IMR-90 (cell line): ENCODE results near the gene VTN. TPM values are rescaled to one million over a fixed set of nuclear protein-coding genes. Genes with fewer than 3 reads are reported as not detected.

Source experiments
- ATAC-seq: fragments of 200-7000 bp; cut with Tn5 transposase; 2 replicates; pipeline ENCODE4 v1.9.1; 2020; ENCODE audit warnings: low read depth, mild to moderate bottlenecking, moderate library complexity
- BruUV-seq: library from RNA; stranded (reverse); fragments of 400-500 nt; replicated peaks from 2 replicates; lab custom pipeline; 2021; lab: Mats Ljungman, UMichigan
- CTCF ChIA-PET: fragments of 300-600 bp; formaldehyde crosslinking; extraction: SDS; loops from one replicate; lab custom pipeline; 2021; ENCODE audit warnings: antibody characterized with exemption; lab: Yijun Ruan, JAX
- POLR2A ChIA-PET: fragments of 300-600 bp; sonication (Branson Sonifier 250); formaldehyde crosslinking; loops from one replicate; lab custom pipeline; 2022; ENCODE audit warnings: antibody characterized with exemption; ENCODE audit not compliant: unreplicated experiment; lab: Charles Lee
- DNase-seq: peaks from one replicate; pipeline ENCODE4 v3.0.0; 2013
- H2AFZ ChIP-seq: replicated peaks from 2 replicates; pipeline ENCODE3; 2013; ENCODE audit warnings: low read length, mild to moderate bottlenecking; ENCODE audit not compliant: poor library complexity
- H2AK5ac ChIP-seq: 2 replicates; pipeline ENCODE4 v1.6.1; 2013; ENCODE audit warnings: low read depth, low read length, inconsistent platforms
- H2AK9ac ChIP-seq: replicated peaks from 2 replicates; pipeline ENCODE3; 2013; ENCODE audit warnings: mild to moderate bottlenecking, low read depth, low read length, moderate library complexity; ENCODE audit not compliant: poor library complexity
- H2BK120ac ChIP-seq: 2 replicates; pipeline ENCODE4 v1.6.1; 2013; ENCODE audit warnings: low read depth, low read length, inconsistent platforms
- H2BK15ac ChIP-seq: 3 replicates; pipeline ENCODE4 v1.6.1; 2013; ENCODE audit warnings: low read depth, low read length, inconsistent platforms
- H2BK20ac ChIP-seq: 2 replicates; pipeline ENCODE4 v1.6.1; 2013; ENCODE audit warnings: low read depth, mild to moderate bottlenecking, inconsistent platforms, low read length, moderate library complexity
- H2BK5ac ChIP-seq: 2 replicates; pipeline ENCODE4 v1.6.1; 2013; ENCODE audit warnings: mild to moderate bottlenecking, low read depth, low read length, inconsistent platforms; ENCODE audit not compliant: poor library complexity, severe bottlenecking
- H3K14ac ChIP-seq: replicated peaks from 2 replicates; pipeline ENCODE4 v1.6.1; 2013; ENCODE audit warnings: low read depth, low read length, inconsistent platforms
- H3K18ac ChIP-seq: 2 replicates; pipeline ENCODE4 v1.6.1; 2013; ENCODE audit warnings: low read depth, low read length, control low read depth
- H3K23ac ChIP-seq: 2 replicates; pipeline ENCODE4 v1.6.1; 2013; ENCODE audit warnings: low read depth, low read length, inconsistent platforms
- H3K27ac ChIP-seq: 2 replicates; pipeline ENCODE4 v1.5.1; 2013; ENCODE audit warnings: mild to moderate bottlenecking, control low read depth, low read length; ENCODE audit not compliant: insufficient read depth
- H3K27me3 ChIP-seq: 2 replicates; pipeline ENCODE4 v1.6.1; 2013; ENCODE audit warnings: low read length; ENCODE audit not compliant: control insufficient read depth, insufficient read depth
- H3K36me3 ChIP-seq: 2 replicates; pipeline ENCODE4 v1.6.1; 2013; ENCODE audit warnings: low read length, mixed read lengths; ENCODE audit not compliant: control insufficient read depth, insufficient read depth
- H3K4ac ChIP-seq: 2 replicates; pipeline ENCODE4 v1.6.1; 2013; ENCODE audit warnings: low read depth, low read length, inconsistent platforms
- H3K4me1 ChIP-seq: 2 replicates; pipeline ENCODE4 v1.6.1; 2013; ENCODE audit warnings: low read length, mixed read lengths; ENCODE audit not compliant: control insufficient read depth, insufficient read depth
- H3K4me2 ChIP-seq: 2 replicates; pipeline ENCODE4 v1.6.1; 2013; ENCODE audit warnings: low read depth, mild to moderate bottlenecking, control low read depth, low read length, moderate library complexity
- H3K4me3 ChIP-seq: 2 replicates; pipeline ENCODE4 v1.5.1; 2013; ENCODE audit warnings: low read depth, mild to moderate bottlenecking, control low read depth, low read length, moderate library complexity; ENCODE audit not compliant: insufficient read depth
- H3K56ac ChIP-seq: 2 replicates; pipeline ENCODE4 v1.6.1; 2013; ENCODE audit warnings: low read length, inconsistent platforms; ENCODE audit not compliant: insufficient read depth; ENCODE audit errors: extremely low read depth
- H3K79me1 ChIP-seq, 2 experiments: 2 replicates each; pipeline ENCODE4 v1.6.1; 2013; ENCODE audit warnings: low read length in 2 of 2, inconsistent platforms in 1 of 2, low read depth in 1 of 2
- H3K9ac ChIP-seq: 2 replicates; pipeline ENCODE4 v1.6.1; 2013; ENCODE audit warnings: low read depth, low read length, control low read depth
- H3K9me1 ChIP-seq: 2 replicates; pipeline ENCODE4 v1.6.1; 2013; ENCODE audit warnings: low read length, inconsistent platforms; ENCODE audit not compliant: insufficient read depth
- H3K9me3 ChIP-seq: 2 replicates; pipeline ENCODE4 v1.6.1; 2013; ENCODE audit warnings: low read length; ENCODE audit not compliant: control insufficient read depth, insufficient read depth
- H4K20me1 ChIP-seq: 2 replicates; pipeline ENCODE4 v1.6.1; 2013; ENCODE audit warnings: low read length, inconsistent platforms; ENCODE audit not compliant: insufficient read depth
- H4K5ac ChIP-seq: 2 replicates; pipeline ENCODE4 v1.6.1; 2013; ENCODE audit warnings: mild to moderate bottlenecking, low read depth, low read length, control low read depth
- H4K8ac ChIP-seq, 2 experiments: 2 replicates each; pipeline ENCODE4 v1.6.1; 2013; ENCODE audit warnings: low read depth in 2 of 2, low read length in 2 of 2, control low read depth in 1 of 2, inconsistent platforms in 1 of 2
- H4K91ac ChIP-seq: 2 replicates; pipeline ENCODE4 v1.6.1; 2013; ENCODE audit warnings: low read depth, low read length, inconsistent platforms; ENCODE audit not compliant: insufficient read depth
- BHLHE40 ChIP-seq: fragments of 150-350 bp; IDR thresholded peaks from 2 replicates; pipeline ENCODE4 v1.6.1; 2016; ENCODE audit warnings: mild to moderate bottlenecking, low read depth, low read length
- CEBPB ChIP-seq: IDR thresholded peaks from 2 replicates; pipeline ENCODE4 v1.6.1; 2012; ENCODE audit warnings: low read depth, low read length, improper control_type of control experiment
- CHD1 ChIP-seq: IDR thresholded peaks from 2 replicates; pipeline ENCODE4 v1.6.1; 2012; ENCODE audit warnings: low read depth, low read length, improper control_type of control experiment
- CTCF ChIP-seq: conservative IDR thresholded peaks from 2 replicates; pipeline ENCODE4 v1.5.1; 2012; ENCODE audit warnings: mild to moderate bottlenecking, low read depth, low read length, improper control_type of control experiment
- FOS ChIP-seq: fragments of 150-350 bp; IDR thresholded peaks from 2 replicates; pipeline ENCODE4 v1.6.1; 2016; ENCODE audit warnings: low read depth, low read length
- MAFK ChIP-seq: IDR thresholded peaks from 2 replicates; pipeline ENCODE4 v1.6.1; 2012; ENCODE audit warnings: low read depth, low read length, improper control_type of control experiment
- MAZ ChIP-seq: IDR thresholded peaks from 2 replicates; pipeline ENCODE4 v1.6.1; 2012; ENCODE audit warnings: low read depth, mild to moderate bottlenecking, low read length, improper control_type of control experiment, moderate library complexity, borderline replicate concordance
- MXI1 ChIP-seq: IDR thresholded peaks from 2 replicates; pipeline ENCODE4 v1.6.1; 2012; ENCODE audit warnings: low read depth, mild to moderate bottlenecking, low read length, moderate library complexity, borderline replicate concordance
- NFE2L2 ChIP-seq: fragments of 150-350 bp; IDR thresholded peaks from 2 replicates; pipeline ENCODE4 v1.6.1; 2016; ENCODE audit warnings: low read depth, mild to moderate bottlenecking, low read length
- POLR2A ChIP-seq: IDR thresholded peaks from 2 replicates; pipeline ENCODE4 v1.6.1; 2012; ENCODE audit warnings: mild to moderate bottlenecking, low read depth, low read length
- RAD21 ChIP-seq: IDR thresholded peaks from 2 replicates; pipeline ENCODE4 v1.6.1; 2012; ENCODE audit warnings: low read length, improper control_type of control experiment
- RFX5 ChIP-seq: IDR thresholded peaks from 2 replicates; pipeline ENCODE4 v1.8.0; 2012; ENCODE audit warnings: low read depth, mild to moderate bottlenecking, low read length, moderate library complexity
- SMC3 ChIP-seq: fragments of 150-350 bp; IDR thresholded peaks from 2 replicates; pipeline ENCODE4 v1.6.1; 2016; ENCODE audit warnings: low read depth, mild to moderate bottlenecking, antibody characterized with exemption, low read length, moderate library complexity
- WGBS, 2 experiments: methylation state at CpG; one replicate each; pipeline versions ENCODE4 v1.1.5 to v1.1.7; 2013; ENCODE audit warnings: missing lambda C conversion rate in 2 of 2; ENCODE audit not compliant: insufficient read length in 1 of 2; ENCODE audit errors: extremely low coverage in 2 of 2; 5-methylcytosine and 5-hydroxymethylcytosine counted together
- dilution Hi-C: fragments of 300-500 bp; cut with HindIII; formaldehyde crosslinking; loops from one replicate; pipeline ENCODE4 v1.14.3; 2018; ENCODE audit warnings: low sequenced_read_pairs; ENCODE audit not compliant: unreplicated experiment
- in situ Hi-C: fragments of 300-500 bp; cut with MboI; formaldehyde crosslinking; loops from 3 replicates; pipeline ENCODE4 v1.14.3; 2019; ENCODE audit warnings: low sequenced_read_pairs, inconsistent platforms, mixed read lengths
- intact Hi-C: fragments of 100-400 bp; cut with micrococcal nuclease; formaldehyde crosslinking; loops from 2 replicates; pipeline ENCODE4 v1.10.0; 2022
- polyA plus RNA-seq, 3 experiments: library from polyadenylated mRNA; depleted of rRNA; stranded (reverse); fragments of >200 nt; gene quantifications; 2 replicates each; pipeline ENCODE4 v1.2.3, GENCODE V29; 2012; ENCODE audit warnings: low replicate concordance in 1 of 3
- total RNA-seq: library from RNA; depleted of rRNA; stranded (reverse); fragments of >200 nt; gene quantifications from 2 replicates; pipeline ENCODE4 v1.2.3, GENCODE V29; 2012
- TF ChIP-seq, protein P1 (sequence below): fragments of 150-350 bp; IDR thresholded peaks from 2 replicates; pipeline ENCODE4 v1.6.1; 2017; ENCODE audit warnings: mild to moderate bottlenecking, antibody characterized with exemption, low read length, low read depth
- TF ChIP-seq, protein P2 (sequence below): fragments of 150-350 bp; IDR thresholded peaks from 2 replicates; pipeline ENCODE4 v1.6.1; 2016; ENCODE audit warnings: low read depth, mild to moderate bottlenecking, low read length, moderate library complexity, borderline replicate concordance

VTN gene
- total and polyA plus RNA-seq, 2 of the 4 experiments (the other 2 are of a cell fraction): 0.18 to 1.0 TPM

- Histone ChIP-seq H3K4ac (no peak overlapping the region), H3K14ac (no peak overlapping the region), H2BK20ac (no peak overlapping the region), H3K56ac (no peak overlapping the region), H4K8ac (no peak overlapping the region), H4K91ac (no peak overlapping the region), H2AK5ac (no peak overlapping the region), H3K4me3 (no peak overlapping the region), H3K9me3 (no peaks in the 10 kb centered on the region), H2BK120ac (no peak overlapping the region), H4K5ac (no peak overlapping the region), H2BK5ac (no peak overlapping the region), H3K9ac (no peak overlapping the region), H4K20me1 (peaks cover 20% of the 10 kb centered on the region), H3K27me3 (no peaks in the 10 kb centered on the region), H3K18ac (no peak overlapping the region), H3K27ac (no peak overlapping the region), H2AFZ (peak overlapping the region; percentile 32), H3K23ac (no peak overlapping the region), H3K36me3 (peaks cover 37% of the 10 kb centered on the region), H3K79me1 (peaks cover 0 to 18% of the 10 kb centered on the region in 2 experiments; a peak in 2 of 4 replicates), H3K9me1 (peaks cover 7% of the 10 kb centered on the region; the same call in 1 of the 2 replicates), H3K4me2 (no peak overlapping the region), H2AK9ac (no peak overlapping the region), H2BK15ac (no peak overlapping the region), H3K4me1 (peaks cover 3% of the 10 kb centered on the region; the same call in 1 of the 2 replicates)
- dilution Hi-C loops: no loop called here
- POLR2A ChIA-PET: no interaction called here
- CTCF ChIA-PET: no interaction called here
- DNase-seq (no peak), ATAC-seq (no peak)
- 82% methylated on average over 17 of the region's 29 CpGs; no CpG with 5 or more reads in 1 of the 2 experiments for WGBS, 2 experiments
- BruUV-seq: no TSS peak
- no peak for TF ChIP-seq CEBPB
- TF ChIP-seq MAZ: no peak
- TF ChIP-seq MXI1: no peak
- no peak for TF ChIP-seq RFX5
- TF ChIP-seq MAFK: no peak
- no peak for TF ChIP-seq BHLHE40
- TF ChIP-seq SMC3: no peak
- TF ChIP-seq, protein P1, sequence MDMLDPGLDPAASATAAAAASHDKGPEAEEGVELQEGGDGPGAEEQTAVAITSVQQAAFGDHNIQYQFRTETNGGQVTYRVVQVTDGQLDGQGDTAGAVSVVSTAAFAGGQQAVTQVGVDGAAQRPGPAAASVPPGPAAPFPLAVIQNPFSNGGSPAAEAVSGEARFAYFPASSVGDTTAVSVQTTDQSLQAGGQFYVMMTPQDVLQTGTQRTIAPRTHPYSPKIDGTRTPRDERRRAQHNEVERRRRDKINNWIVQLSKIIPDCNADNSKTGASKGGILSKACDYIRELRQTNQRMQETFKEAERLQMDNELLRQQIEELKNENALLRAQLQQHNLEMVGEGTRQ: no peak
- TF ChIP-seq CHD1: no peak
- no peak for TF ChIP-seq CTCF
- TF ChIP-seq RAD21: no peak
- no peak for TF ChIP-seq POLR2A
- TF ChIP-seq, protein P2, sequence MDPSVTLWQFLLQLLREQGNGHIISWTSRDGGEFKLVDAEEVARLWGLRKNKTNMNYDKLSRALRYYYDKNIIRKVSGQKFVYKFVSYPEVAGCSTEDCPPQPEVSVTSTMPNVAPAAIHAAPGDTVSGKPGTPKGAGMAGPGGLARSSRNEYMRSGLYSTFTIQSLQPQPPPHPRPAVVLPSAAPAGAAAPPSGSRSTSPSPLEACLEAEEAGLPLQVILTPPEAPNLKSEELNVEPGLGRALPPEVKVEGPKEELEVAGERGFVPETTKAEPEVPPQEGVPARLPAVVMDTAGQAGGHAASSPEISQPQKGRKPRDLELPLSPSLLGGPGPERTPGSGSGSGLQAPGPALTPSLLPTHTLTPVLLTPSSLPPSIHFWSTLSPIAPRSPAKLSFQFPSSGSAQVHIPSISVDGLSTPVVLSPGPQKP: no peak
- TF ChIP-seq FOS: no peak
- TF ChIP-seq NFE2L2: no peak
- in situ Hi-C loops: no loop called here
- intact Hi-C loops: no loop called here
Observed at GRCh38 chr17:28385037-28385400, 14.9 kb upstream of the VTN start.
